Liver (tissue), 3 donors: ENCODE results near the gene IL21R.

Experiments used
- CTCF ChIP-seq: fragments of 150-350 bp; IDR thresholded peaks from 2 replicates; pipeline ENCODE4 v1.5.1; 2017; ENCODE audit warnings: improper control_type of control experiment, low read depth, low read length; ENCODE audit not compliant: missing input control
- EGR1 ChIP-seq, 2 donors: IDR thresholded peaks; 2 replicates each; pipeline ENCODE4 v1.6.1; 2016 to 2018; ENCODE audit warnings: antibody characterized with exemption in 2 of 2, low read depth in 2 of 2
- FOXA1 ChIP-seq: IDR thresholded peaks from 2 replicates; pipeline ENCODE4 v1.6.1; 2016; ENCODE audit warnings: antibody characterized with exemption
- GABPA ChIP-seq, 2 donors: IDR thresholded peaks in 1 of 2; conservative IDR thresholded peaks in 1 of 2; 2 replicates each; pipeline ENCODE4 v1.6.1; 2016; ENCODE audit warnings: antibody characterized with exemption in 2 of 2, mild to moderate bottlenecking in 1 of 2, moderate library complexity in 1 of 2
- HNF4A ChIP-seq, 2 donors: conservative IDR thresholded peaks; 2 replicates each; pipeline ENCODE4 v1.6.1; 2016; ENCODE audit warnings: antibody characterized with exemption in 2 of 2, mild to moderate bottlenecking in 2 of 2
- JUND ChIP-seq, 2 donors: IDR thresholded peaks; 2 replicates each; pipeline ENCODE4 v1.6.1; 2016; ENCODE audit warnings: antibody characterized with exemption in 2 of 2
- NR2F2 ChIP-seq: IDR thresholded peaks from 2 replicates; pipeline ENCODE4 v1.6.1; 2016; ENCODE audit warnings: antibody characterized with exemption
- RAD21 ChIP-seq, 2 donors: IDR thresholded peaks; 2 replicates each; pipeline ENCODE4 v1.6.1; 2016; ENCODE audit warnings: antibody characterized with exemption in 2 of 2, mild to moderate bottlenecking in 2 of 2
- SP1 ChIP-seq: IDR thresholded peaks from 2 replicates; pipeline ENCODE4 v1.6.1; 2018; ENCODE audit warnings: antibody characterized with exemption, mild to moderate bottlenecking
- TAF1 ChIP-seq: conservative IDR thresholded peaks from 2 replicates; pipeline ENCODE4 v1.6.1; 2016; ENCODE audit warnings: antibody characterized with exemption, mild to moderate bottlenecking
- YY1 ChIP-seq: IDR thresholded peaks from 2 replicates; pipeline ENCODE4 v1.6.1; 2016; ENCODE audit warnings: antibody characterized with exemption, mild to moderate bottlenecking
- ZBTB33 ChIP-seq: IDR thresholded peaks from 2 replicates; pipeline ENCODE4 v1.6.1; 2016; ENCODE audit warnings: antibody characterized with exemption
- TF ChIP-seq, protein P1 (sequence below): IDR thresholded peaks from 2 replicates; pipeline ENCODE4 v1.6.1; 2016; ENCODE audit warnings: antibody characterized with exemption
- TF ChIP-seq, protein P2 (sequence below): IDR thresholded peaks from 2 replicates; pipeline ENCODE4 v1.6.1; 2016; ENCODE audit warnings: antibody characterized with exemption, mild to moderate bottlenecking
- donor health status: healthy.
- donor health status: healthy.

DNA sequence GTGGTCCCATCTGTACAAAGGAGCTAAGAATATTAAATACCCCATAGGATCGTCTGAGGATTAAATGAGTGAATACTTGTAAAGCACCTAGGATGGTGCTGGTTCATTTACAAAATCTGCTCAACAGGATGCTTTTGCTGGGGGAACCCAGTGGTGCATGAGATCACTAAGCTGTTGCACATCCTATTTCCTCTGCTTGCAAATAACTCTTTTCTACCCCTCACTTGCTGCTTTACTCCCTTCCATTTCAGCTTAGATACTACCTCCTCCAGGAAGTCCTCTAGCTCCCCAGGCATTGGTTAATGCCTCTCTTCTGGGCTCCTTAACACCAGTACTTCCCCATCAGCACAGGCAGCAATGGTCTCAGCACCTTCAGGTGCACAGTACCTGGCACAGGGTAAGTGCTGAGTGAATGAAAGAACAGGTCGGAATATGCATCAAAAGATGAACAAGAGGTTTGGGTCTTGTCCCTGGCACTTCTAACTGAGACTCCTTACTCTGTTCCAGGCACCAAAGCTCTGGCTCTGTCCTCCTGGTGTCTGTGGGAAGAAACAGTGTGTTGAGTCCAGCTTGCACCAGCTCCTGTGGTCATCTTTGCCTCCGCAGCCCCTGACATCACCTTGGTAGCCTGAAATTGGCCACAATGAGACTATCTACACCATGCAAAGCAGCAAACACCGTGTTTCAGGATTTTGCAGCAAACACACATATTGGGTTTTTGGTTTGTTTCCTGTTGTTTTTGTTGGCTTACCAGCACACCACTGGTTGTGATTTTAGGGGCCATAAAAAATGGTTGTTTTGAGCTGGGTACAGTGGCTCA lies 24.1 kb upstream of the IL21R start:
- TF ChIP-seq CTCF (no peak), HNF4A (conservative IDR thresholded peaks at IDR 0.05) (no peak), EGR1 (IDR thresholded peaks at IDR 0.05; ENCODE audit: low read depth in 2 of 2) (no peak), TAF1 (no peak), GABPA (IDR thresholded peaks at IDR 0.05 in 1 of 2, conservative IDR thresholded peaks at IDR 0.05 in 1 of 2) (no peak), YY1 (no peak), FOXA1 (no peak), RAD21 (IDR thresholded peaks at IDR 0.05) (no peak), ZBTB33 (no peak), NR2F2 (no peak), JUND (IDR thresholded peaks at IDR 0.05) (no peak), SP1 (no peak)
- TF ChIP-seq, protein P1, sequence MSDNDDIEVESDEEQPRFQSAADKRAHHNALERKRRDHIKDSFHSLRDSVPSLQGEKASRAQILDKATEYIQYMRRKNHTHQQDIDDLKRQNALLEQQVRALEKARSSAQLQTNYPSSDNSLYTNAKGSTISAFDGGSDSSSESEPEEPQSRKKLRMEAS: no peak
- TF ChIP-seq, protein P2, sequence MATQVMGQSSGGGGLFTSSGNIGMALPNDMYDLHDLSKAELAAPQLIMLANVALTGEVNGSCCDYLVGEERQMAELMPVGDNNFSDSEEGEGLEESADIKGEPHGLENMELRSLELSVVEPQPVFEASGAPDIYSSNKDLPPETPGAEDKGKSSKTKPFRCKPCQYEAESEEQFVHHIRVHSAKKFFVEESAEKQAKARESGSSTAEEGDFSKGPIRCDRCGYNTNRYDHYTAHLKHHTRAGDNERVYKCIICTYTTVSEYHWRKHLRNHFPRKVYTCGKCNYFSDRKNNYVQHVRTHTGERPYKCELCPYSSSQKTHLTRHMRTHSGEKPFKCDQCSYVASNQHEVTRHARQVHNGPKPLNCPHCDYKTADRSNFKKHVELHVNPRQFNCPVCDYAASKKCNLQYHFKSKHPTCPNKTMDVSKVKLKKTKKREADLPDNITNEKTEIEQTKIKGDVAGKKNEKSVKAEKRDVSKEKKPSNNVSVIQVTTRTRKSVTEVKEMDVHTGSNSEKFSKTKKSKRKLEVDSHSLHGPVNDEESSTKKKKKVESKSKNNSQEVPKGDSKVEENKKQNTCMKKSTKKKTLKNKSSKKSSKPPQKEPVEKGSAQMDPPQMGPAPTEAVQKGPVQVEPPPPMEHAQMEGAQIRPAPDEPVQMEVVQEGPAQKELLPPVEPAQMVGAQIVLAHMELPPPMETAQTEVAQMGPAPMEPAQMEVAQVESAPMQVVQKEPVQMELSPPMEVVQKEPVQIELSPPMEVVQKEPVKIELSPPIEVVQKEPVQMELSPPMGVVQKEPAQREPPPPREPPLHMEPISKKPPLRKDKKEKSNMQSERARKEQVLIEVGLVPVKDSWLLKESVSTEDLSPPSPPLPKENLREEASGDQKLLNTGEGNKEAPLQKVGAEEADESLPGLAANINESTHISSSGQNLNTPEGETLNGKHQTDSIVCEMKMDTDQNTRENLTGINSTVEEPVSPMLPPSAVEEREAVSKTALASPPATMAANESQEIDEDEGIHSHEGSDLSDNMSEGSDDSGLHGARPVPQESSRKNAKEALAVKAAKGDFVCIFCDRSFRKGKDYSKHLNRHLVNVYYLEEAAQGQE: no peak
